Measurements from ENCODE around the gene ASPRV1. TPM values are rescaled to one million over a fixed set of nuclear protein-coding genes. Genes with fewer than 3 reads are reported as not detected.

The ASPRV1 gene
- total RNA-seq, 1 experiment from 2014 or later = 1.3 TPM

GRCh38 chr2:69983392-69983966 is 22.0 kb upstream of the ASPRV1 start (continued):
- TF ChIP-seq ATF3 (CRISPR knock-in tag; conservative IDR thresholded peaks at IDR 0.05) (no peak), ERG (CRISPR knock-in tag; IDR thresholded peaks at IDR 0.05) (no peak), ZBTB43 (CRISPR knock-in tag; IDR thresholded peaks at IDR 0.05) (no peak), SMAD4 (CRISPR knock-in tag; IDR thresholded peaks at IDR 0.05) (no peak), ZNF425 (CRISPR knock-in tag; conservative IDR thresholded peaks at IDR 0.05) (no peak), E2F5 (CRISPR knock-in tag; IDR thresholded peaks at IDR 0.05) (no peak), PRDM15 (CRISPR knock-in tag; IDR thresholded peaks at IDR 0.05) (no peak), ZNF232 (CRISPR knock-in tag; IDR thresholded peaks at IDR 0.05) (no peak), JUN (CRISPR knock-in tag; IDR thresholded peaks at IDR 0.05) (no peak)

- CTCF ChIA-PET = interaction anchor here (0.6 to 1.5 kb wide), 3 partner anchors 80 to 255 kb away, joined by 4 read pairs; no protein-coding TSS in a partner anchor
- H3K36me3 Mint-ChIP-seq = no peaks in the 10 kb centered on the region
- POLR2A ChIA-PET = interaction anchor here (1.0 kb wide), 1 partner anchor 66 kb away, joined by 4 read pairs; the partner anchor contains the start of gene MXD1
- no peak overlapping the region for H3K4me3 Mint-ChIP-seq
- no peaks in the 10 kb centered on the region; the same call in 1 of the 2 replicates for H3K27me3 Mint-ChIP-seq (ENCODE audit: low read depth)
- ATAC-seq (no peak), DNase-seq (ENCODE audit: low spot score) (no peak)
- H3K4me1 Mint-ChIP-seq = peaks cover 19% of the 10 kb centered on the region
- peaks cover 2% of the 10 kb centered on the region; the same call in 1 of the 2 replicates for H3K9me3 Mint-ChIP-seq
- no peak overlapping the region for H3K27ac Mint-ChIP-seq
- TF ChIP-seq GTF2I (CRISPR knock-in tag; conservative IDR thresholded peaks at IDR 0.05) (no peak), ARID4B (CRISPR knock-in tag; IDR thresholded peaks at IDR 0.05; ENCODE audit: borderline replicate concordance) (no peak), CREB1 (CRISPR knock-in tag; IDR thresholded peaks at IDR 0.05) (no peak), ZNF512 (CRISPR knock-in tag; IDR thresholded peaks at IDR 0.05; ENCODE audit: borderline replicate concordance) (no peak), NFE2L1 (CRISPR knock-in tag; IDR thresholded peaks at IDR 0.05) (no peak), ATF1 (CRISPR knock-in tag; IDR thresholded peaks at IDR 0.05) (no peak), ESRRA (CRISPR knock-in tag; IDR thresholded peaks at IDR 0.05; ENCODE audit: borderline replicate concordance) (no peak)
Measured at GRCh38 chr2:69979902-69980807, 18.7 kb upstream of the ASPRV1 start.
